ENCODE results near the gene AKT3.

- TF ChIP-seq CTCF (IDR thresholded peaks at IDR 0.05) (no peak), POLR2A (IDR thresholded peaks at IDR 0.05) (no peak)
Measured at GRCh38 chr1:243621973-243622372, 228.1 kb downstream of the AKT3 start.

Measured in vagina (tissue), 2 donors.